Upper lobe of right lung (tissue), 1 donor: ENCODE data around the gene RADIL. TPM values are rescaled to one million over a fixed set of nuclear protein-coding genes. Genes with fewer than 3 reads are reported as not detected.
"Not testable (repeated sequence)": the region's sequence is repeated elsewhere in the genome, so short reads cannot be mapped to it uniquely, and the experiment has no call there.

Experiments
- ATAC-seq: fragments of 200-7000 bp; cut with Tn5 transposase; one replicate; pipeline ENCODE4 v1.9.1; 2020; ENCODE audit warnings: mild to moderate bottlenecking, moderate library complexity
- DNase-seq: peaks from one replicate; pipeline ENCODE4 v3.0.0-alpha.2; 2020
- H3K27ac ChIP-seq: fragments of 200-600 bp; one replicate; pipeline ENCODE4 v1.8.0; 2022
- H3K27me3 ChIP-seq: fragments of 200-600 bp; one replicate; pipeline ENCODE4 v1.8.0; 2022; ENCODE audit warnings: mild to moderate bottlenecking
- H3K36me3 ChIP-seq: fragments of 200-600 bp; one replicate; pipeline ENCODE4 v1.8.0; 2022
- H3K4me1 ChIP-seq: fragments of 200-600 bp; one replicate; pipeline ENCODE4 v1.8.0; 2022
- H3K4me3 ChIP-seq: fragments of 200-600 bp; one replicate; pipeline ENCODE4 v1.8.0; 2022; ENCODE audit warnings: mild to moderate bottlenecking
- H3K9me3 ChIP-seq: fragments of 200-600 bp; one replicate; pipeline ENCODE4 v1.8.0; 2022
- intact Hi-C: fragments of 100-400 bp; cut with DNase I; formaldehyde crosslinking; loops from one replicate; pipeline ENCODE4 v1.11.0; 2022
- total RNA-seq: library from RNA; stranded (reverse); fragmentation: NEBNext Ultra II Directional; extraction: Animal tissue kit (Norgen Biotek cat#: 25700); gene quantifications from one replicate; pipeline ENCODE4 v1.2.1, GENCODE V29; 2021
- TF ChIP-seq, protein P1 (sequence below): fragments of 200-600 bp; IDR thresholded peaks from one replicate; pipeline ENCODE4 v1.8.0; 2022; ENCODE audit warnings: antibody characterized with exemption
- donor health status: DM: no; HTN: yes; CAD: no; lungs with severe emphysema.

The RADIL gene
- total RNA-seq, 1 donor from 2014 or later: 7.3 TPM

DNA sequence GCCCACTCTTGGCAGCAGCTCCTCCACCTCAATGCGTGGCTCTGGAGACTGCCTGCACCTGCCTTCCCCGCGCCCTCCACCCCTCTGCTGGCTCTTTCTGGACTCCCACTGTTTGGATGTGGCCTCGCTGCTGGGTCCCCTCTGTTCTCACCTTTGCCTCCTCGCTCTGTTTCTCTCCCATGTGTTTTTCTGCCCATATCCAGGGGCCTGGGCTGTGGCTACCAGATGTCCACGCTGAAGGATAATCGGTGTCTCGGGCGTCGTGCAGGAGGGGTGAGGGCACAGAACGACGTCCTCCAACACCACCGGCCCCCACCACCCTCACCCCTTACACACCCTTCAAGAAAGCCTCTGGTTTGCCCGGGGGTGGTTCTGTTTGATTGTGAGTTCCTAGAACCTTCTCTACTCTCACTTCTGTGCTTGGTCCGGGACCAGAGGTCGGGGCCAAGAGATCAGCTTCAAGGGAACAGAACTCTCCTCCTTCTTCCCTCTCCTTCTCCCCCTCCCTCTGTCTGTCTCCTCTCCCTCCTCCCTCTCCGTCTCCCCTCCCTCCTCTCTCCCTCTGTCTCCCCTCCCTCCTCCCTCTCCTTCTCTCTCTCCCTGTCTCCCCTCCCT lies 76.4 kb downstream of the RADIL start:
- ATAC-seq (peak; percentile 14), DNase-seq (no peak)
- no peaks in the 10 kb centered on the region for H3K36me3 ChIP-seq
- intact Hi-C loops: no loop called here
- H3K27ac ChIP-seq: no peak overlapping the region
- no peaks in the 10 kb centered on the region for H3K4me1 ChIP-seq
- H3K27me3 ChIP-seq: no peaks in the 10 kb centered on the region
- no peaks in the 10 kb centered on the region for H3K9me3 ChIP-seq
- H3K4me3 ChIP-seq: no peak overlapping the region
- TF ChIP-seq, protein P1, sequence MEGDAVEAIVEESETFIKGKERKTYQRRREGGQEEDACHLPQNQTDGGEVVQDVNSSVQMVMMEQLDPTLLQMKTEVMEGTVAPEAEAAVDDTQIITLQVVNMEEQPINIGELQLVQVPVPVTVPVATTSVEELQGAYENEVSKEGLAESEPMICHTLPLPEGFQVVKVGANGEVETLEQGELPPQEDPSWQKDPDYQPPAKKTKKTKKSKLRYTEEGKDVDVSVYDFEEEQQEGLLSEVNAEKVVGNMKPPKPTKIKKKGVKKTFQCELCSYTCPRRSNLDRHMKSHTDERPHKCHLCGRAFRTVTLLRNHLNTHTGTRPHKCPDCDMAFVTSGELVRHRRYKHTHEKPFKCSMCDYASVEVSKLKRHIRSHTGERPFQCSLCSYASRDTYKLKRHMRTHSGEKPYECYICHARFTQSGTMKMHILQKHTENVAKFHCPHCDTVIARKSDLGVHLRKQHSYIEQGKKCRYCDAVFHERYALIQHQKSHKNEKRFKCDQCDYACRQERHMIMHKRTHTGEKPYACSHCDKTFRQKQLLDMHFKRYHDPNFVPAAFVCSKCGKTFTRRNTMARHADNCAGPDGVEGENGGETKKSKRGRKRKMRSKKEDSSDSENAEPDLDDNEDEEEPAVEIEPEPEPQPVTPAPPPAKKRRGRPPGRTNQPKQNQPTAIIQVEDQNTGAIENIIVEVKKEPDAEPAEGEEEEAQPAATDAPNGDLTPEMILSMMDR: no peak

DNA sequence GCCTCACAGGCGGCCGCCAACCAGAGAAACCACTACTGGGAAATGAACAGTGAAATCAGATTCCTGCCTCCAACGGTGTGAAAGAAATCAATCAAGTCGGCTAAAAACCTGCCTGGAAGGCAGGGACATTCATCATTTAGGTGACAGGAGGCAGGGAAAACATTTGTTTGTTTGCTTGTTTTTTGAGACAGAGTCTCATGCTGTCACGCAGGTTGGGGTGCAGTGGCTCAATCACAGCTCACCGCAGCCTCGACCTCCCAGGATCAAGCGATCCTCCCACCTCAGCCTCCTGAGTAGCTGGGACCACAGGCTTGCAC lies 77.6 kb downstream of the RADIL start:
- H3K27ac ChIP-seq: no peak overlapping the region
- no peaks in the 10 kb centered on the region for H3K9me3 ChIP-seq
- DNase-seq (no peak), ATAC-seq (no peak)
- TF ChIP-seq, protein P1: no peak
- intact Hi-C loops: no loop called here
- H3K4me3 ChIP-seq: no peak overlapping the region
- no peaks in the 10 kb centered on the region for H3K27me3 ChIP-seq
- no peaks in the 10 kb centered on the region for H3K36me3 ChIP-seq
- H3K4me1 ChIP-seq: no peaks in the 10 kb centered on the region

DNA sequence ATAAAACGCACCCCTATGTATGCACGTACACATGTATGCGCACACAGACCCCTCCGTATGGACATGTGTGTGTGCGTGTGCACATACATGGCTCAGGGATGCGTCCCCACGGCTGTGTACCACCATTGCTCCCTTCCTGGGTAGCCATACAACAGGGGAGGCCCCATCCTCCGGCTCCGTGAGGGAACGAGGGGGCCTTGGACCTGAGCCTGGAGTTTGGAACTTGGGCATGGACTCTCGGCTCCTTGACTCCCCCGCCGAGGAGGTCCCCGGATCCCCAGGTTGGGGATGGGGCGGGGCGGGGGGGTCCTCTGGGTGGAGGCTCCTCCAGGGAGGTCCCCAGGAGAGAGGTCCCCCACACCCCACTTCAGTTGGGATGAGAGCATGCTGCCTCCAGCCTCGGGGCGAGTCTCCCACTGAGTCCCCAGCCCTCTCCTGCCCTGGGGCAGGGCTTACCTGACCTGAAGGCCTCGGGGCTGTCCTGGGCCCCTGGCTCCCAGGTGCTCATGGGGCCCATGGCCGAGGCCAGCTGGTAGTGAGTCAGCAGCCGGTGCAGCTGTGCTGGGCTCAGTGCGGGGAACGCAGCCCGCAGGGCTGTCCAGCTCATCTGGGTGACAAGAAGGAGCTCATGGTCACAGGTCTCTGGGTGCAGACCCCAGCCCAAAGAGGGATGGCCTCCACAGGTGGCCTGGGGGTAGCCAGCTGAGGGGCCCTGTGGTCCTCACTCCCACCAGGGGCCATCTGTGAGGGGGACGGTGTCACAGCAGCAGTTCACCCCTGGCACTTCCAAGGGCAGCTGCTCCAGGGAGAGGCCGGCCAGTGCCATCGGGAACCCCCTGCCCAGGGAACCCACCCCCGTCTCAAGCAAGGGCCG lies 78.2 kb downstream of the RADIL start:
- intact Hi-C loops: no loop called here
- ATAC-seq: no peak

DNA sequence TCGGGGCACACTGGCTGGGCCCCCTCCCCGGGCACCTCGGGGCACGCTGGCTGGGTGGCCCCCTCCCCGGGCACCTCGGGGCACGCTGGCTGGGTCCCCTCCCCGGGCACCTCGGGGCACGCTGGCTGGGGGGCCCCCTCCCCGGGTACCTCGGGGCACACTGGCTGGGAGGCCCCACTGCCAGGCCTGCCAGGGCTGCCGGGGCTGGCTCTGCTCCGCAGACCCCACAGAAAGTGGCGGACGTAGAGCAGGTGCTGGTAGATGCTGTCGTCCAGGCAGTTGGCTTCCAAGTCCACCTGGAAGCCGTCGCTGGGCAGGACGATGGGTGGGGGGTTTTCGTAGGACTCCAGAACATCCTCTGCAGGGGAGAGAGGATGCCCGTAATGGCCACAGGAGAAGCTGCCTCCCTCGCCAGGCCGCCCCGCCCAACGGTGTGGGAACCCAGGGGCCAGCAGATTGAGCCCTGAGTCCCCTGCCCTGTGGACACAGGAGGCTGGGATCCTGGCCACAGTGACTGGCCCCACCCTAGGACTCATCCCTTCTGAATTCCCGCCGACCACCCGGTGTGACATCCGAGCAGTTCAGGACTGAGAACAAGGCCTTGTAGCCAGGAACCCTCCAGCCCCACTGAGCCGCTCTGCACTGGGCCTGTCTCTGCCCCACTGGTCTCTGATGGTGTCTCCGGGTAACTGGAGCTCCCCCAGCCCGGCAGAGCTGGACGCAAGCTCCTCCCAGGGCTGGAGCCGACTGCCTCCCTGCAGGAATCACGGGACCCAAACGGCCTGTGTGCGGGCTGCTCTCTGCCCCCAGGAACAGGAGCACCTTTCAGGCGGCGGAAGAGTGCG lies 79.9 kb downstream of the RADIL start:
- intact Hi-C loops: no loop called here
- Histone ChIP-seq H3K4me1 (no peaks in the 10 kb centered on the region), H3K9me3 (no peaks in the 10 kb centered on the region), H3K4me3 (no peak overlapping the region), H3K27me3 (no peaks in the 10 kb centered on the region), H3K27ac (no peak overlapping the region), H3K36me3 (no peaks in the 10 kb centered on the region)
- DNase-seq (no peak), ATAC-seq (no peak)
- TF ChIP-seq, protein P1: no peak

More for the DNA sequence above, 78.2 kb downstream of the RADIL start:
- DNase-seq: no peak
- H3K4me3 ChIP-seq: no peak overlapping the region
- H3K36me3 ChIP-seq: no peaks in the 10 kb centered on the region
- H3K27ac ChIP-seq: no peak overlapping the region
- no peaks in the 10 kb centered on the region for H3K9me3 ChIP-seq
- no peaks in the 10 kb centered on the region for H3K4me1 ChIP-seq
- H3K27me3 ChIP-seq: no peaks in the 10 kb centered on the region
- TF ChIP-seq, protein P1: no peak

DNA sequence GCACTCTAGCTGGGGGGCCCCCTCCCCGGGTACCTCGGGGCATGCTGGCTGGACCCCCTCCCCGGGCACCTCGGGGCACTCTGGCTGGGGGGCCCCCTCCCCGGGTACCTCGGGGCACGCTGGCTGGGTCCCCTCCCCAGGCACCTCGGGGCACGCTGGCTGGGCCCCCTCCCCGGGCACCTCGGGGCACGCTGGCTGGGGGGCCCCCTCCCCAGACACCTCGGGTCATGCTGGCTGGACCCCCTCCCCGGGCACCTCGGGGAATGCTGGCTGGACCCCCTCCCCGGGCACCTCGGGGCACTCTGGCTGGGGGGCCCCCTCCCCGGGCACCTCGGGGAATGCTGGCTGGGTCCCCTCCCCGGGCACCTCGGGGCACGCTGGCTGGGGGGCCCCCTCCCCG lies 80.9 kb downstream of the RADIL start:
- ATAC-seq, H3K4me1 ChIP-seq, DNase-seq, H3K27me3 ChIP-seq, H3K36me3 ChIP-seq, H3K9me3 ChIP-seq, intact Hi-C loops, H3K4me3 ChIP-seq, H3K27ac ChIP-seq: not testable (repeated sequence)

DNA sequence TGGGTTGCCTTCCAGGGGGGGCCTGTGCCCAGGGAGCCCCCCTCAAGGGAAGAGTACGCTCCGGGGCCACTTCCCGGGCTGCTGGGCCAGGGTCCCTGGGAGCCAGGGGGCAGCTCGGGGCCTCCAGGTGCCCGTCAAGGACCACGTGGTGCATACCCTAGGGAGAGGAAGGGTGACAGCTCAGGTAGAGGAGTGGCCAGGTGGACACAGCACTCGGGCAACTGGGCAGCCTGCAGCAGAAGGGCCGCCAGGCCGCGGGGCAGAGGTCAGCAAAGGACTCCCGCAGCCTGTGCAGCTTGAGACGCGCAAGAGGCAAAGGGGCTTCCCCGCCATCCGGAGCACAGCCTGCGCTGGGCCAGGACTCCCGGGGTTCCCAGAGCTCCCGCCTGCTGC lies 81.7 kb downstream of the RADIL start:
- Histone ChIP-seq H3K27me3 (no peaks in the 10 kb centered on the region), H3K4me1 (no peaks in the 10 kb centered on the region), H3K36me3 (no peaks in the 10 kb centered on the region), H3K27ac (no peak overlapping the region), H3K4me3 (no peak overlapping the region), H3K9me3 (no peaks in the 10 kb centered on the region)
- DNase-seq (no peak), ATAC-seq (no peak)
- intact Hi-C loops: no loop called here
- TF ChIP-seq, protein P1: no peak
